GM19328 (cell line): ENCODE results near the gene WDFY4.

Source experiments
- ATAC-seq: cut with Tn5 transposase; IDR thresholded peaks from one replicate; pipeline ENCODE4 v1.9.1; 2021; ENCODE audit warnings: mild to moderate bottlenecking, moderate library complexity; ENCODE audit not compliant: unreplicated experiment

The WDFY4 gene

GRCh38 chr10:48957361-48958151, 272.9 kb downstream of the WDFY4 start:
- no peak for ATAC-seq

GRCh38 chr10:48958598-48959190, 274.0 kb downstream of the WDFY4 start:
- no peak for ATAC-seq

DNA sequence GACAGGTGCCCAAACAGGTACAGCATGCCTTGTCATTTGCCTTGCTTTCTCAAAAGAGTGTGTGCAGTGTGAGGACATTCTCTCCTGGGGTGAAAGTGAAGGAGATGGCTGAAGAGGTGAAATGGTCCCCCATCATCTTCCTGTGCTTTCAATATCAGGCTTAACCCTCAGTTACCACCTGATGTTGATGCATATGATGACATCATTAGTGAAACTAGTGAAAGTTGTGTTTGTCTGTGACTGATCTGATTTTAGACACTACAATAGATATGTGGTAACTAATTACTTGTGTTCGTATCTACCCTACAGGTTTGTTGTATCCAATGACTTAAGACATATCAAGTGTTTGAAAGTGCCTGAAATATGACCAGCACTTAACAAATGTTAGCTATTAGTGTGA, 279.4 kb downstream of the WDFY4 start:
- ATAC-seq = no peak

GRCh38 chr10:48965460-48965859, 280.8 kb downstream of the WDFY4 start:
- ATAC-seq = no peak

- no peak for ATAC-seq
Measured at GRCh38 chr10:48968036-48968435, 283.4 kb downstream of the WDFY4 start.

- ATAC-seq = no peak
Measured at GRCh38 chr10:48970046-48970445, 285.4 kb downstream of the WDFY4 start.

DNA sequence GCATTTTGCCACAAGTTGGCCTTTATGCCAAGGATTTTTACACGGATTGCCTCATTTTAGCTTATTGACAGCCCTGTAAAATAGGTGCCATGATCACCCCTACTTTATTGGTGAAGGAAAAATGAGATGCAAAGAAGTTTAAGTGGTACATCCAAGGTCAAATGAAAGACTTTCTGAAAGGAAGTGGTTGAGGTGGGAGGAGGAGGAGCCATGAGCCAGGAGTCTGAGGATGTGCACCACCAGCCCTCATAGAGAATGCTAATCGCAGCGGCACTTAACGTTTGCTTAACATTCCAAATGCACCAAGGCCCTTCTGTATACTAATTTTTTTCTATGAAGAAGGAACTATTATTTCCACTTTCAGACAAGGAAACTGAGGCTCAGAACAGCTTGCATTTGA, 286.0 kb downstream of the WDFY4 start:
- ATAC-seq = no peak

- ATAC-seq = no peak
Measured at GRCh38 chr10:48973065-48973464, 288.4 kb downstream of the WDFY4 start.

DNA sequence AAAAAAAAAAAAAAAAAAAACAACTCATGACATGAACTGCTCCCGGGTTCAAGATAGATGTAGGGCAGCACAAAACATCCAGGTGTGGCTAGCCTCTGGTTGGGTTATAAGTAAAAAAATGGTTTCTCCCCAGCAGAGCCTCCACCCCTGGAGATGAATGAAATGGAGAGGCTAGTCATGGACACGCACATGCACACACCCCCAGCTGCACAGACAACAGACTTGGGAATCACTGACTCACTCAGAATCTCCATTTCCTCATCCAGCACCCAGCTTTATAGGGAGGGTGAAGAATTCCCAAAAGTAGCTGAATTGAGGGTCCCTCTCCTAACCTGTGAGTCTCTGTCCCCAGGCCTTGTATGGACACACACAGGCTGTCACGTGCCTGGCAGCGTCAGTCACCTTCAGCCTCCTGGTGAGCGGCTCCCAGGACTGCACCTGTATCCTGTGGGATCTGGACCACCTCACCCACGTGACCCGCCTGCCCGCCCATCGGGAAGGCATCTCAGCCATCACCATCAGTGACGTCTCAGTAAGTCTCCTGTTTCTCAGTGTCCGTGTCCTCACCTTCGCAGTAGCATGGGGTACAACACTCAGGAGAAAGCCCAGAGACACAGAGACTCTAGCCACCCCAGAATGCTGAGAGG, 290.0 kb downstream of the WDFY4 start:
- no peak for ATAC-seq

GRCh38 chr10:48976196-48976595, 291.5 kb downstream of the WDFY4 start:
- no peak for ATAC-seq

DNA sequence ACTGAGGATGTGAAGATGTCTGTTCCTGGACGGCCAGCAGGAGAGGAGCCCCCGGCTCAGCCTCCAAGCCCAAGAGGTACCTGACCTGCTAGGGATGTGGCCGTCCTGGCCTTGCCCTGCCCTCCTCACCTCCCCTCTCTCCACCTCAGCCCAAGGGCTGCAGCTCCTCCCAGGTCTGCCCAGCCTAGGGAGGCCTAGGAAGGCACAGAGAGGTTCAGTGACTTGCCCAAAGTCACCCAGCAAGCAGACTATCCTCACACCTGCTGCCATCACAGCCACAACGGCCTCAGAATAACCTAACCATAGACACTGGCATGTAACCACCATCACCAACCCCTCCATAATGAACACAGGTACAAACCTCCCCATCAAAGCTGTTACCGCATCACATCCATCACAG, 293.6 kb downstream of the WDFY4 start:
- ATAC-seq = no peak

GRCh38 chr10:48981310-48981907, 296.7 kb downstream of the WDFY4 start:
- ATAC-seq = no peak

- no peak for ATAC-seq
Measured at GRCh38 chr10:48982584-48982983, 297.9 kb downstream of the WDFY4 start.

DNA sequence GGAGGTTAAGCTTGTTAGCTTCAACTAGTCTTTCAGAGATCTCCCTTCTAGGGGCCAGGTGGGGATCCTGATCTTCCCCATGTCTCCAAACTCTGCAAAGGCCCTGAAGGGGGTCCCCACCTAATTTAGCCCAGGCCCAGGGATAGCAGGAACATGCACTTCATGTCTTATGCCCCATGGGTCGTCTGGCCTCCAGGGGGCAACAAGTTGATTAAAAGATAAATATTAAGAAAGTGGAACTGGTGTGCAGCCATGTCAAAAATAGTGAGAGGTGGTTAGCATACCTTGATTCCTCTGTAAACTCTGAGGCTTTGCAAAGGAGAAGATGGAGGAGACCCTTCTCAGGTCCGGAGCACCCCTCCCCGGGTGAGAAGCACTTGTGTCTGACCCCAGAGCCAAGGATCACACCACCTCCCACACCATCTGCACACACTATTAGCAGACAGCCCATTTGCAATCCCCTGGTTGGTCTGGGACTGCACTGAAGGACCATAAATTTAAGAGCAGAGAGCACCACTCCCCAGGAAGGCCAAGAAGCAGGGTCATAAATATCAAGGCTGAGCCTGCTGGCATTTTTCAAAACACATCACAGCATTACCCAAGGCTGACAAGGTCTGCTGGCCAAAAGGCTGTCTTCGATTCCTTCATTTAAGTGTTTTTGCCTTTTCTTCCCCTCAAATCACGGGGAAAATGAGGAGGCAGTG, 299.1 kb downstream of the WDFY4 start:
- no peak for ATAC-seq

GRCh38 chr10:48985621-48986158, 301.0 kb downstream of the WDFY4 start:
- no peak for ATAC-seq

GRCh38 chr10:48990226-48990625, 305.6 kb downstream of the WDFY4 start:
- no peak for ATAC-seq

- no peak for ATAC-seq
Measured at GRCh38 chr10:48993627-48994026, 309.0 kb downstream of the WDFY4 start.

DNA sequence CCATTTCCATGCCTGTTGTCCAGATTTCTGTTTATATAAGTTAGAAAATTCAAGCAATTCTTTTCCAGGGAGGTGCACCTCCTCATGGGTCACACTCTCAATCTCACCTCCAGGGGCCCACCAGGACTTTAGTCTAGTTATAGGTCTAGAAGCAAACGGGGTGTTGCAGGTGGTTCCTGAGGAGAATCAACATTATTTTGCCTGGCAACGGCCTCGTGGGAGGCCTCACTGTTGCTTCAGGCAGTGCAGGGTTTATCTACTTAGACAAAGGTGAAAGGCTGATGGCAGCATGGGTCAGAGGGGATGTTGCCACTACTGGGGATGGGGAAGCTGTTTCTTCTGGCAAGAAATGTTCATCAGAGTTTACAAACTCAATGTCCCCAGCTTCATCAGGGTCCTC, 311.7 kb downstream of the WDFY4 start:
- ATAC-seq = no peak

- ATAC-seq = no peak
Measured at GRCh38 chr10:48999346-48999745, 314.7 kb downstream of the WDFY4 start.

- ATAC-seq = no peak
Measured at GRCh38 chr10:49000437-49001398, 316.0 kb downstream of the WDFY4 start.
